ENCODE results near the gene POU2AF1. TPM values are rescaled to one million over a fixed set of nuclear protein-coding genes. Genes with fewer than 3 reads are reported as not detected.
A peak's percentile ranks its signal among the peaks of the same experiment; 100 is the strongest.

POU2AF1 gene, protein sequence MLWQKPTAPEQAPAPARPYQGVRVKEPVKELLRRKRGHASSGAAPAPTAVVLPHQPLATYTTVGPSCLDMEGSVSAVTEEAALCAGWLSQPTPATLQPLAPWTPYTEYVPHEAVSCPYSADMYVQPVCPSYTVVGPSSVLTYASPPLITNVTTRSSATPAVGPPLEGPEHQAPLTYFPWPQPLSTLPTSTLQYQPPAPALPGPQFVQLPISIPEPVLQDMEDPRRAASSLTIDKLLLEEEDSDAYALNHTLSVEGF
- total RNA-seq (2014; rRNA removed; shearing (Covaris generic)) (not detected in 2 replicates), polyA plus RNA-seq (2016; fragmentation: Nextera tagmentation; extraction: Ambion mirVana) (not detected in 2 replicates)
- long read RNA-seq, result 0 reads

DNA sequence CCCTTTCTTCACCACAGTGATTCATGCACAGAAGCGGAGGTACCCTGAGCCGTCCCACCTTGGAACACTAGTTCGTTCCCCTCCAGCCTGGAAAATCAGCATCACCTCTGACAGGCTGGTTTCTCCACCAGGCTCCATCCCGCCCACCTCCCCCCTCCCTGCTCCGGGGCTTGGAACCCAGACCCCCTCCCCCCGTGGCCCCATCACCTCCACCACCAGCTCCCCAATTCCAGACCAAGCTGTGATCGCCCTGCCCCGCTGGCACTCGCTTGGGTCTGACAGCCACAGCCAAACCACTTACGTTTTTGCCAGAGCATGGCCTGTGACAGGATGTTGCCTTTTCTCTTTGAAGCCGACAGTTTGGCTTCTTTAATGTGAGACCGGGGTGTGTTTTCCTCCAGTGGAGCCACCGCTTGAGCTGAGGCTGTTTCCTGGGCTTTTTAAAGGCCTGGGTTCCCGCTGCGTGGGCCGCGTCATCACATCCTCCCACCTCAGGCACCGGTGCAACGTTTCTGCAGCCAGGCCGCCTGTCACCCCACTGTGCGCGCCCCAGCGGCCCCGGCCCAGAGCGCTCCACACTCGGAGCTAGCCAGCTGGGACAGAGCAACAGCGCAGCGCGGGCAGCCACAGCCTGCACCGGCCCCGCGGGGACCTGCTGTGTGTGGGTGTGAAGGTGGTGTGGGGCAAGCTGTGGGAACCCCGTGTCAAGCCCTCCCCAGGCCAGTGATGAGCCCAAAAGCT is at the start of gene POU2AF1:
Gene POU2AF1, minus strand, starts transcription at position 415 of the 741 bp plus-strand sequence. Its CDS starts 98 bp downstream, at position 317.
- Histone ChIP-seq H3K27ac (ENCODE audit: low read depth) (no peak within 1 kb of the TSS), H3K4me2 (no peak within 1 kb of the TSS), H3K4me1 (ENCODE audit: insufficient read depth) (no peaks in the 10 kb centered on the region), H3K9me2 (ENCODE audit: insufficient read depth) (0 out of 2 replicates have a peak, but pooled peaks cover 11% of the 10 kb centered on the region), H3K36me3 (ENCODE audit: insufficient read depth) (no peaks in the 10 kb centered on the region), H2AFZ (peak within 1 kb of the TSS; percentile 87), H3F3A (replicated peaks; ENCODE audit: low read depth) (no peaks in the 10 kb centered on the region), H3K4me3 (no peak within 1 kb of the TSS), H4K20me1 (replicated peaks; ENCODE audit: insufficient read depth) (no peaks in the 10 kb centered on the region), H3K79me2 (replicated peaks; ENCODE audit: insufficient read depth) (no peaks in the 10 kb centered on the region), H3K27me3 (ENCODE audit: insufficient read depth) (no peaks in the 10 kb centered on the region)
- no peaks in the 10 kb centered on the region for H3K36me3 Mint-ChIP-seq (ENCODE audit: low read depth)
- H3K4me1 Mint-ChIP-seq, result no peaks in the 10 kb centered on the region; the same call in 2 of the 3 replicates
- H3K9me3 Mint-ChIP-seq, result no peaks in the 10 kb centered on the region
- H3K4me3 Mint-ChIP-seq, result no peak within 1 kb of the TSS
- TF ChIP-seq ZNF331 (CRISPR knock-in tag; IDR thresholded peaks at IDR 0.05; ENCODE audit: low read depth), result no peak
- TF ChIP-seq JUNB (IDR thresholded peaks at IDR 0.05; ENCODE audit: unreplicated experiment), result no peak
- TF ChIP-seq EZH2phosphoT487 (IDR thresholded peaks at IDR 0.05; ENCODE audit: unreplicated experiment), result no peak
- TF ChIP-seq, protein P1, sequence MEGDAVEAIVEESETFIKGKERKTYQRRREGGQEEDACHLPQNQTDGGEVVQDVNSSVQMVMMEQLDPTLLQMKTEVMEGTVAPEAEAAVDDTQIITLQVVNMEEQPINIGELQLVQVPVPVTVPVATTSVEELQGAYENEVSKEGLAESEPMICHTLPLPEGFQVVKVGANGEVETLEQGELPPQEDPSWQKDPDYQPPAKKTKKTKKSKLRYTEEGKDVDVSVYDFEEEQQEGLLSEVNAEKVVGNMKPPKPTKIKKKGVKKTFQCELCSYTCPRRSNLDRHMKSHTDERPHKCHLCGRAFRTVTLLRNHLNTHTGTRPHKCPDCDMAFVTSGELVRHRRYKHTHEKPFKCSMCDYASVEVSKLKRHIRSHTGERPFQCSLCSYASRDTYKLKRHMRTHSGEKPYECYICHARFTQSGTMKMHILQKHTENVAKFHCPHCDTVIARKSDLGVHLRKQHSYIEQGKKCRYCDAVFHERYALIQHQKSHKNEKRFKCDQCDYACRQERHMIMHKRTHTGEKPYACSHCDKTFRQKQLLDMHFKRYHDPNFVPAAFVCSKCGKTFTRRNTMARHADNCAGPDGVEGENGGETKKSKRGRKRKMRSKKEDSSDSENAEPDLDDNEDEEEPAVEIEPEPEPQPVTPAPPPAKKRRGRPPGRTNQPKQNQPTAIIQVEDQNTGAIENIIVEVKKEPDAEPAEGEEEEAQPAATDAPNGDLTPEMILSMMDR (conservative IDR thresholded peaks at IDR 0.05; ENCODE audit: low read depth in 2 of 2), result no peak
- TF ChIP-seq, protein P2, sequence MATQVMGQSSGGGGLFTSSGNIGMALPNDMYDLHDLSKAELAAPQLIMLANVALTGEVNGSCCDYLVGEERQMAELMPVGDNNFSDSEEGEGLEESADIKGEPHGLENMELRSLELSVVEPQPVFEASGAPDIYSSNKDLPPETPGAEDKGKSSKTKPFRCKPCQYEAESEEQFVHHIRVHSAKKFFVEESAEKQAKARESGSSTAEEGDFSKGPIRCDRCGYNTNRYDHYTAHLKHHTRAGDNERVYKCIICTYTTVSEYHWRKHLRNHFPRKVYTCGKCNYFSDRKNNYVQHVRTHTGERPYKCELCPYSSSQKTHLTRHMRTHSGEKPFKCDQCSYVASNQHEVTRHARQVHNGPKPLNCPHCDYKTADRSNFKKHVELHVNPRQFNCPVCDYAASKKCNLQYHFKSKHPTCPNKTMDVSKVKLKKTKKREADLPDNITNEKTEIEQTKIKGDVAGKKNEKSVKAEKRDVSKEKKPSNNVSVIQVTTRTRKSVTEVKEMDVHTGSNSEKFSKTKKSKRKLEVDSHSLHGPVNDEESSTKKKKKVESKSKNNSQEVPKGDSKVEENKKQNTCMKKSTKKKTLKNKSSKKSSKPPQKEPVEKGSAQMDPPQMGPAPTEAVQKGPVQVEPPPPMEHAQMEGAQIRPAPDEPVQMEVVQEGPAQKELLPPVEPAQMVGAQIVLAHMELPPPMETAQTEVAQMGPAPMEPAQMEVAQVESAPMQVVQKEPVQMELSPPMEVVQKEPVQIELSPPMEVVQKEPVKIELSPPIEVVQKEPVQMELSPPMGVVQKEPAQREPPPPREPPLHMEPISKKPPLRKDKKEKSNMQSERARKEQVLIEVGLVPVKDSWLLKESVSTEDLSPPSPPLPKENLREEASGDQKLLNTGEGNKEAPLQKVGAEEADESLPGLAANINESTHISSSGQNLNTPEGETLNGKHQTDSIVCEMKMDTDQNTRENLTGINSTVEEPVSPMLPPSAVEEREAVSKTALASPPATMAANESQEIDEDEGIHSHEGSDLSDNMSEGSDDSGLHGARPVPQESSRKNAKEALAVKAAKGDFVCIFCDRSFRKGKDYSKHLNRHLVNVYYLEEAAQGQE (IDR thresholded peaks at IDR 0.05; ENCODE audit: unreplicated experiment), result no peak
- no peak within 1 kb of the TSS for H3K27ac Mint-ChIP-seq
- peak; percentile 48 for DNase-seq (ENCODE audit: low spot score)
- peaks cover 2% of the 10 kb centered on the region for H3K27me3 Mint-ChIP-seq (ENCODE audit: insufficient read depth, low read depth, poor library complexity)
- peak; percentile 97 for ATAC-seq

DNA sequence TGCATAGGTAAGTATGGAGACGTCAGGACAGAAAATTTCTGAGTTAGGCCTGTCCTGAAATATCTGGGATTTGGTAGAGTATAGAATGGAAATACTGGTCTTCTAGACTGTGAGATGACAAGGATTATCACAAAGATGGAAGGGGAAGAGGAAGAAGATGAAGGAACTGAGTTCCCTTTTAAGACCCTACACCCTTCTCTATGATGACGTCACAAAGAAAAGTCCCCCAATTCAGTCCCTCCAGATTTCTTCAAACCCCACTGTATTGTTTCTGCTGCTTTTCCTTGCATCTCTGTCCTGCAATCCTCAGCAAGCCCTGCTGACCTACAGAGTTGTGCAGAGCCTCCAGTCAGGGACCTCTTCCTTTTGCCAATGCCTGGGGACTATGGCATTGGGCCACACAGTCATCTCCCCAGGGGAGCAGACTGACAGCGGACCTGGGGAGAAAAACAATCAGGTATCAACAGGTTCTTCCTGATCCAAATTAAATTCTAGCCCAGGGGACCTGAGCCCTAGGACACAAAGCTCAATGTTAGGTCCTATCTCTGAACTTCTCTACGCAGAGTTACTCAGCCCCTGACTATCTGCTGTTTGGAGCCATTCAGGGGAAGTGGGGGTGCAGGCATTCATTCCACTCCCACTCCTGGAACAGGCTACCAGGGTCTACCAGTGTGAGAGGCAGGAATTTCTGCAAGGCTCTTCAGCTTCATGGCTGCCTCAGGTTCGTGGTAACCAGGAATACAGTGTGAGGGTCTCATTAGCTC is 49.2 kb upstream of the POU2AF1 start:
- Histone ChIP-seq H3F3A (replicated peaks; ENCODE audit: low read depth) (no peaks in the 10 kb centered on the region), H3K4me2 (no peak overlapping the region), H3K4me3 (no peak overlapping the region), H2AFZ (no peak overlapping the region; the same call in 1 of the 2 replicates), H3K79me2 (replicated peaks; ENCODE audit: insufficient read depth) (no peaks in the 10 kb centered on the region), H3K36me3 (ENCODE audit: insufficient read depth) (no peaks in the 10 kb centered on the region), H3K9me2 (ENCODE audit: insufficient read depth) (no peaks in the 10 kb centered on the region), H3K27ac (ENCODE audit: low read depth) (no peak overlapping the region), H4K20me1 (replicated peaks; ENCODE audit: insufficient read depth) (no peaks in the 10 kb centered on the region), H3K4me1 (ENCODE audit: insufficient read depth) (no peaks in the 10 kb centered on the region), H3K27me3 (ENCODE audit: insufficient read depth) (no peaks in the 10 kb centered on the region)
- Mint-ChIP-seq H3K4me3 (no peak overlapping the region), H3K9me3 (no peaks in the 10 kb centered on the region), H3K27ac (no peak overlapping the region), H3K27me3 (ENCODE audit: insufficient read depth, low read depth, poor library complexity) (no peaks in the 10 kb centered on the region), H3K4me1 (peaks cover 14% of the 10 kb centered on the region; the same call in 2 of the 3 replicates), H3K36me3 (ENCODE audit: low read depth) (no peaks in the 10 kb centered on the region)
- no peak for ATAC-seq
- no peak for DNase-seq (ENCODE audit: low spot score)
- TF ChIP-seq, protein P1 (conservative IDR thresholded peaks at IDR 0.05; ENCODE audit: low read depth in 2 of 2), result no peak
- no peak for TF ChIP-seq EZH2phosphoT487 (IDR thresholded peaks at IDR 0.05; ENCODE audit: unreplicated experiment)

All from GM23338 (cell line).